Left lung (tissue), 10 donors: Measurements from ENCODE around the gene MTG1. TPM values are rescaled to one million over a fixed set of nuclear protein-coding genes. Genes with fewer than 3 reads are reported as not detected.

Experiments used
- ATAC-seq: fragments of 200-7000 bp; cut with Tn5 transposase; one replicate; pipeline ENCODE4 v1.9.1; 2020; ENCODE audit warnings: moderate library complexity
- DNase-seq, 4 donors: peaks; one replicate each; pipeline ENCODE4 v3.0.0-alpha.2; 2013 to 2020
- H3K27ac ChIP-seq, 2 donors: fragments of 200-600 bp; sonication (generic) in 1 of 2; one replicate each; pipeline versions ENCODE4 v1.5.0 to v1.8.0; 2020 to 2021
- H3K27me3 ChIP-seq, 2 donors: fragments of 200-600 bp; sonication (generic) in 1 of 2; one replicate each; pipeline versions ENCODE4 v1.5.0 to v1.8.0; 2020 to 2021
- H3K36me3 ChIP-seq, 2 donors: fragments of 200-600 bp; sonication (generic) in 1 of 2; one replicate each; pipeline versions ENCODE4 v1.5.0 to v1.8.0; 2020 to 2021
- H3K4me1 ChIP-seq, 2 donors: fragments of 200-600 bp; one replicate each; pipeline ENCODE4 v1.8.0; 2021
- H3K4me3 ChIP-seq, 2 donors: fragments of 200-600 bp; sonication (generic) in 1 of 2; one replicate each; pipeline versions ENCODE4 v1.5.0 to v1.8.0; 2020 to 2021; ENCODE audit warnings: mild to moderate bottlenecking in 1 of 2
- H3K9me3 ChIP-seq, 2 donors: fragments of 200-600 bp; sonication (generic) in 1 of 2; one replicate each; pipeline versions ENCODE4 v1.5.0 to v1.8.0; 2020 to 2021
- intact Hi-C, 2 donors: fragments of 100-400 bp; cut with DNase I; formaldehyde crosslinking; loops; one replicate each; pipeline versions ENCODE4 v1.11.2 to v1.14.2; 2022
- polyA plus RNA-seq, 6 donors: library from polyadenylated mRNA; unstranded; fragments of 120-200 nt; gene quantifications; one replicate each; pipeline ENCODE4 v1.2.1, GENCODE V29; 2013; ENCODE audit not compliant: insufficient read length in 6 of 6
- total RNA-seq, 2 donors: library from RNA; stranded (reverse); fragmentation: NEBNext Ultra II Directional; extraction: Animal tissue kit (Norgen Biotek cat#: 25700); gene quantifications; one replicate each; pipeline ENCODE4 v1.2.1, GENCODE V29; 2021
- TF ChIP-seq, protein P1 (sequence below), 2 donors: fragments of 200-600 bp; sonication (generic) in 1 of 2; IDR thresholded peaks; one replicate each; pipeline versions ENCODE4 v1.5.0 to v1.8.0; 2021; ENCODE audit warnings: antibody characterized with exemption in 2 of 2
- donor health status: DM: no; HTN: yes; CAD: no.
- donor health status: DM: no; HTN: no; CAD: no.

MTG1 gene
- total and polyA plus RNA-seq, 8 donors: 31.5 to 75.1 (median 60.3) TPM

DNA sequence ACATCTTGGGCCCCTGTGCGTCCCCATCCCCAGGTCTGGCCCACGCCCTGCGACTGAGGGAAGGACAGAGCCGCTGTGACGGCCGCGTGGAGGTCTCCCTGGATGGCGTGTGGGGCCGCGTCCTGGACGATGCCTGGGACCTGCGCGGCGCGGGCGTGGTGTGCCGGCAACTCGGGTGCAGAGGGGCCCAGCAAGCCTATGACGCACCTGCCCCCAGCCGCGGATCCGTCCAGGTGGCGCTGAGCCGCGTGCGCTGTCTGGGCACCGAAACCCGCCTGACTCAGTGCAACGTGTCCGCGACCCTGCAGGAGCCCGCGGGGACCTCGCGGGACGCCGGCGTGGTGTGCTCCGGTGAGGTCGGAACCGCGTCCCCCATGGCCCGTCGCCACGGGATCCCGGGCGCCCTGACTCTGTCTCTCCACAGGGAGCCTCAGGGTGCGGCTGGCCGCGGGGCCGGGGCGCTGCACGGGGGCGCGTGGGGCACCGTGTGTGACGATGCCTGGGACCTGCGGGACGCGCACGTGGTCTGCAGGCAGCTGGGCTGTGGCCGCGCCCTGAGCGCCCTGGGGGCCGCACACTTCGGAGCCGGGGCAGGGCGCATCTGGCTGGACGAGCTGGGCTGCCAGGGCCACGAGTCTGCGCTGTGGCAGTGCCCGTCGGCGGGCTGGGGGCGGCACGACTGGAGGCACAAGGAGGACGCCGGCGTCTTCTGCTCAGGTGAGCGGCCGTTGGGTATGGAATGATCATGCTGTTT lies 65.7 kb downstream of the MTG1 start:
- TF ChIP-seq, protein P1, sequence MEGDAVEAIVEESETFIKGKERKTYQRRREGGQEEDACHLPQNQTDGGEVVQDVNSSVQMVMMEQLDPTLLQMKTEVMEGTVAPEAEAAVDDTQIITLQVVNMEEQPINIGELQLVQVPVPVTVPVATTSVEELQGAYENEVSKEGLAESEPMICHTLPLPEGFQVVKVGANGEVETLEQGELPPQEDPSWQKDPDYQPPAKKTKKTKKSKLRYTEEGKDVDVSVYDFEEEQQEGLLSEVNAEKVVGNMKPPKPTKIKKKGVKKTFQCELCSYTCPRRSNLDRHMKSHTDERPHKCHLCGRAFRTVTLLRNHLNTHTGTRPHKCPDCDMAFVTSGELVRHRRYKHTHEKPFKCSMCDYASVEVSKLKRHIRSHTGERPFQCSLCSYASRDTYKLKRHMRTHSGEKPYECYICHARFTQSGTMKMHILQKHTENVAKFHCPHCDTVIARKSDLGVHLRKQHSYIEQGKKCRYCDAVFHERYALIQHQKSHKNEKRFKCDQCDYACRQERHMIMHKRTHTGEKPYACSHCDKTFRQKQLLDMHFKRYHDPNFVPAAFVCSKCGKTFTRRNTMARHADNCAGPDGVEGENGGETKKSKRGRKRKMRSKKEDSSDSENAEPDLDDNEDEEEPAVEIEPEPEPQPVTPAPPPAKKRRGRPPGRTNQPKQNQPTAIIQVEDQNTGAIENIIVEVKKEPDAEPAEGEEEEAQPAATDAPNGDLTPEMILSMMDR (IDR thresholded peaks at IDR 0.05): no peak
- DNase-seq: peak in 2 of 4 donors; percentile 19 to 79

DNA sequence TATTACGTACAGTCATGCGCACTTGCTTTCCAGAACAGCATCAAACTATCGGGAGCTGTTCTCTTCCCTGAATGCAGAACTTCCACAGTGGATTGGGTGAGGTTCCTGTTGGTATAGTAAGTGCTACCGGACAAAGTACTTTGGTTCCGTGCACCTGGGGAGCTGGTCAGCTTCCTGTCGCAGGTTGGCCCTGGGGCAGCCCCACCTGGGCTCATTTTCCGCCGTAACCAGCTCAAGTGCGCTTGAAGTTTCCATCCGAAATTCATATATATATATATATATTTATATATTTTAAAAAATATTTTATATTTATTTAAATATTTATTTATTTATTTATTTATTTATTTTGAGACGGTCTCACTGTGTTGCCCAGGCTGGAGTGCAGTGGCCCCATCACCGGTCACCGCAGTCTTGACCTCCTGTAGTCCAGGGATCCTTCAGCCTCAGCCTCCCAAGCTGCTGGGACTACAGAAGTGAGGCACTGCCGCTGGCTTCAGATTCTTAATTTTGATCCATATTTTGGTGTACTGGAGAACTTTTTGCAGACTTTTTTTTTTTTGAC lies 66.3 kb downstream of the MTG1 start:
- intact Hi-C loops: no loop called here
- TF ChIP-seq, protein P1 (IDR thresholded peaks at IDR 0.05): no peak

More for the DNA sequence above, 65.7 kb downstream of the MTG1 start:
- Histone ChIP-seq H3K9me3 (no peaks in the 10 kb centered on the region), H3K4me1 (no peaks in the 10 kb centered on the region), H3K36me3 (no peaks in the 10 kb centered on the region), H3K27me3 (peaks cover 0 to 2% of the 10 kb centered on the region in 2 donors), H3K27ac (no peak overlapping the region), H3K4me3 (no peak overlapping the region)
- intact Hi-C loops: no loop called here
- no peak for ATAC-seq

GRCh38 chr10:133461027-133461426 lies 67.1 kb downstream of the MTG1 start:
- no peak overlapping the region for H3K4me3 ChIP-seq
- peaks cover 0 to 11% of the 10 kb centered on the region in 2 donors for H3K27me3 ChIP-seq
- no peaks in the 10 kb centered on the region for H3K36me3 ChIP-seq
- ATAC-seq: no peak
- TF ChIP-seq, protein P1 (IDR thresholded peaks at IDR 0.05): no peak
- peak in 1 of 4 donors; percentile 18 for DNase-seq
- intact Hi-C loops: no loop called here
- H3K9me3 ChIP-seq: no peaks in the 10 kb centered on the region
- H3K27ac ChIP-seq: no peak overlapping the region
- H3K4me1 ChIP-seq: no peaks in the 10 kb centered on the region

More for the DNA sequence above, 66.3 kb downstream of the MTG1 start:
- H3K27me3 ChIP-seq: peaks cover 0 to 8% of the 10 kb centered on the region in 2 donors
- no peaks in the 10 kb centered on the region for H3K4me1 ChIP-seq
- no peak overlapping the region for H3K4me3 ChIP-seq
- peak in 1 of 4 donors; percentile 46 for DNase-seq
- H3K36me3 ChIP-seq: no peaks in the 10 kb centered on the region
- H3K9me3 ChIP-seq: no peaks in the 10 kb centered on the region
- ATAC-seq: no peak
- H3K27ac ChIP-seq: no peak overlapping the region

GRCh38 chr10:133461841-133462240 lies 67.9 kb downstream of the MTG1 start:
- intact Hi-C loops: no loop called here
- no peak overlapping the region for H3K4me3 ChIP-seq
- peak in 1 of 4 donors; percentile 56 for DNase-seq
- no peak overlapping the region for H3K27ac ChIP-seq
- H3K9me3 ChIP-seq: no peaks in the 10 kb centered on the region
- TF ChIP-seq, protein P1 (IDR thresholded peaks at IDR 0.05): no peak
- ATAC-seq: no peak
- no peaks in the 10 kb centered on the region for H3K36me3 ChIP-seq
- no peaks in the 10 kb centered on the region for H3K4me1 ChIP-seq
- peaks cover 0 to 11% of the 10 kb centered on the region in 2 donors for H3K27me3 ChIP-seq

DNA sequence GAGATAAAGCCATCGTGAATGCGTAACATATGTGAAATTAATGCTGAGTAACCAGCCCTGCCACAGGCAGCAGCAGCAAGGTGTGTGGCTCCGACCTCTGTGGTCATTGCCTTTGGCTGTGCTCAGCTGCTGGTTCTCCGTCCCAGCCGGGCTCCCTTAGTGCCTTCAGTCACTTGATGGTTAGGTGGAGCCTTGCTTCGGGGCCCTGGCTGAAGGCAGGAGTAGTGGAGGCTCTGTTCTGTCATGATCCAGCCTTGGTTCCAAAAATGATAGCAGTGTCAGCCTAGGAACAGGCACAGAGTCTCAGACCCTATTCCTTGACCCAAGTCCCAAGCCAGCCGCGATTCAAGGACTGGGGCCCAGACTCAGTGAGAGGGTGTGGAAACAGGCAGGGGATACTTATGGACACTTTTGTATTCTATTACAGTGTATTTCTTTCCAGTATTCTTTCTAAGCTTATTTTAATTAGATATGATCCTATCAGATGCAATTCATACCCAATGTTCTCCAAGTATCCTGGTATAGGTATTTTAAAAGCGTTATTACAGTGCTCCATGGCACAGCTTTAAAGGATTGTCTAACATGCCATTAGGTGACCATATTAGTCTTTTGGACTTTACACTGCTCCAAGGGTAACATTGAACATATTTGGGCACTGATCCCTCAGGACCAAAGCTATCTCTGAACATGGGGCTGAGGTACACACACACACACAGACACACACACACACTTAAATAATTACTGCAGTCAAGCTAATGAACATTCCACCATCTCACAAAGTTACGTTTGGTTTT lies 68.8 kb downstream of the MTG1 start:
- TF ChIP-seq, protein P1 (IDR thresholded peaks at IDR 0.05): no peak
- DNase-seq: peak in 1 of 4 donors; percentile 51
- H3K27me3 ChIP-seq: peaks cover 0 to 11% of the 10 kb centered on the region in 2 donors
- ATAC-seq: no peak
- H3K4me1 ChIP-seq: no peaks in the 10 kb centered on the region
- H3K27ac ChIP-seq: no peak overlapping the region
- intact Hi-C loops: no loop called here
- no peak overlapping the region for H3K4me3 ChIP-seq
- peaks cover 0 to 2% of the 10 kb centered on the region in 2 donors for H3K36me3 ChIP-seq
- H3K9me3 ChIP-seq: no peaks in the 10 kb centered on the region
